Naive thymus-derived CD4-positive, alpha-beta T cell (primary cell): Measurements from ENCODE around the gene EIPR1. TPM values are rescaled to one million over a fixed set of nuclear protein-coding genes. Genes with fewer than 3 reads are reported as not detected.

ENCODE experiments used
- ATAC-seq: fragments of 150-1000 bp; cut with Tn5 transposase; 2 replicates; pipeline ENCODE4 v1.10.0; 2021; ENCODE audit warnings: mild to moderate bottlenecking, moderate library complexity
- CTCF ChIA-PET: fragments of 350-600 bp; sonication (Branson Sonifier 250); formaldehyde crosslinking; loops from one replicate; lab custom pipeline; 2021; ENCODE audit warnings: antibody characterized with exemption; lab: Charles Lee
- POLR2A ChIA-PET: fragments of 350-600 bp; sonication (Branson Sonifier 250); formaldehyde crosslinking; loops from one replicate; lab custom pipeline; 2021; ENCODE audit warnings: antibody characterized with exemption, inconsistent platforms; lab: Charles Lee
- DNase-seq, 9 donors: peaks; one replicate each; pipeline versions ENCODE4 v3.0.0 to v3.0.0-alpha.2; 2020 to 2022; ENCODE audit warnings: mixed read lengths in 1 of 9
- H3K27ac ChIP-seq: one replicate; pipeline ENCODE4 v1.7.0; 2013; ENCODE audit warnings: mild to moderate bottlenecking, low read depth, low read length, moderate library complexity
- H3K27me3 ChIP-seq, 2 donors: one replicate each; pipeline ENCODE4 v1.7.0; 2013; ENCODE audit warnings: low read length in 2 of 2, mild to moderate bottlenecking in 2 of 2, moderate library complexity in 2 of 2; ENCODE audit not compliant: control insufficient read depth in 2 of 2, insufficient read depth in 2 of 2
- H3K36me3 ChIP-seq, 3 experiments: 1 replicate in 2 of 3; 2 replicates in 1 of 3; pipeline ENCODE4 v1.7.0; 2013; ENCODE audit warnings: low read length in 3 of 3, mild to moderate bottlenecking in 3 of 3, moderate library complexity in 1 of 3; ENCODE audit not compliant: insufficient read depth in 3 of 3, control insufficient read depth in 2 of 3
- H3K4me1 ChIP-seq, 2 donors: one replicate each; pipeline ENCODE4 v1.7.0; 2013; ENCODE audit warnings: low read length in 2 of 2, mild to moderate bottlenecking in 2 of 2, moderate library complexity in 1 of 2; ENCODE audit not compliant: control insufficient read depth in 2 of 2, insufficient read depth in 2 of 2
- H3K4me3 ChIP-seq: 2 replicates; pipeline ENCODE4 v1.7.0; 2013; ENCODE audit warnings: mild to moderate bottlenecking, low read length
- H3K9me3 ChIP-seq, 3 experiments: 1 replicate in 2 of 3; 2 replicates in 1 of 3; pipeline ENCODE4 v1.7.0; 2013; ENCODE audit warnings: low read length in 3 of 3; ENCODE audit not compliant: control insufficient read depth in 2 of 3
- H3K27ac Mint-ChIP-seq, 9 donors: one replicate each; pipeline ENCODE4 v1.8.0; 2020 to 2022; ENCODE audit warnings: mixed read lengths in 9 of 9, mild to moderate bottlenecking in 8 of 9, moderate library complexity in 5 of 9, inconsistent platforms in 2 of 9
- H3K27me3 Mint-ChIP-seq, 5 donors: one replicate each; pipeline ENCODE4 v1.8.0; 2021 to 2022; ENCODE audit warnings: mixed read lengths in 5 of 5, mild to moderate bottlenecking in 1 of 5
- H3K36me3 Mint-ChIP-seq, 5 donors: one replicate each; pipeline ENCODE4 v1.8.0; 2020 to 2022; ENCODE audit warnings: mixed read lengths in 5 of 5, mild to moderate bottlenecking in 3 of 5, inconsistent platforms in 1 of 5
- H3K4me1 Mint-ChIP-seq, 7 donors: one replicate each; pipeline ENCODE4 v1.8.0; 2020 to 2022; ENCODE audit warnings: mixed read lengths in 7 of 7, mild to moderate bottlenecking in 3 of 7, inconsistent platforms in 1 of 7
- H3K4me3 Mint-ChIP-seq, 10 donors: one replicate each; pipeline ENCODE4 v1.8.0; 2020 to 2022; ENCODE audit warnings: mild to moderate bottlenecking in 10 of 10, mixed read lengths in 10 of 10, moderate library complexity in 6 of 10, inconsistent platforms in 2 of 10
- H3K9me3 Mint-ChIP-seq, 11 donors: one replicate each; pipeline ENCODE4 v1.8.0; 2020 to 2022; ENCODE audit warnings: mixed read lengths in 11 of 11, mild to moderate bottlenecking in 4 of 11, inconsistent platforms in 1 of 11, moderate library complexity in 1 of 11
- intact Hi-C, 2 donors: fragments of 100-400 bp; cut with micrococcal nuclease; formaldehyde crosslinking; loops; one replicate each; pipeline ENCODE4 v1.15.1; 2023
- polyA plus RNA-seq, 2 donors: library from polyadenylated mRNA; unstranded; fragments of 300-500 nt; fragmentation: Illumina TruSeq; gene quantifications; one replicate each; pipeline ENCODE4 v1.2.3, GENCODE V29; 2021
- total RNA-seq, 6 experiments: library from RNA in 5 of 6; stranded (reverse) in 5 of 6; gene quantifications; 1 replicate in 5 of 6; 2 replicates in 1 of 6; pipeline ENCODE4 v1.2.3 and lab custom pipeline; 2021 to 2026

Gene EIPR1
- total and polyA plus RNA-seq, 7 experiments from 2014 or later, result 24.4 to 46.2 (median 27.3) TPM

DNA sequence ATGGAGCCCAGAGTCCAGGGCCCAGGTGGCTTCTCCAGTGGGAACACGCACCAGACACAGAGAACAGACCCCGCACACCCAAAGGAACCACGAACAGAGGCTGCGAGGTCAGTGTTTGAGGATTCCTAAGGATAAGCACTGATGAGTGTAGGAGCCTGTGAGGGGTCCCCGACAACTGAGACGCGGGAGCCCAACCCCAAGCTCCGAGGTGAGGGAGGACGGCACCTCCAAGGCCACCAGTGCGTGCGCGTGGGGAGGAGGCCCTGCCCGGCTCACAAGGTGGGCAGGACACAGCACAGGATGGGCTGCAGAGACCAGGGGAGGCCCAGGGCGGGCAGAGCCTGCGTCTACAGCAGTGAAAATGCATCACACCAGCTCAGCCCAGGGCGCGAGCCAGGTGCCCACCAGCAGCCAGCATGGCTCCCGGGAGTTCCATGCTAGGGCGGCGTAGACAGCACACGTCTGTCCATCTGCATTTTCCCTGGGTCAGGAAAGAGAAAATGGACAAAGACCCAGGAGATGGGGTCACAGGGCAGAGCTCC, 189.1 kb downstream of the EIPR1 start:
- H3K27me3 Mint-ChIP-seq, result no peaks in the 10 kb centered on the region
- Histone ChIP-seq H3K4me1 (no peaks in the 10 kb centered on the region), H3K27ac (no peak overlapping the region), H3K36me3 (peaks cover 0 to 60% (median 10%) of the 10 kb centered on the region in 3 experiments), H3K9me3 (no peaks in the 10 kb centered on the region), H3K27me3 (no peaks in the 10 kb centered on the region), H3K4me3 (no peak overlapping the region)
- H3K4me3 Mint-ChIP-seq, result no peak overlapping the region
- H3K27ac Mint-ChIP-seq, result no peak overlapping the region
- ATAC-seq (no peak), DNase-seq (no peak)
- ChIA-PET POLR2A (no interaction called here), CTCF (no interaction called here)
- no peaks in the 10 kb centered on the region for H3K4me1 Mint-ChIP-seq
- no peaks in the 10 kb centered on the region for H3K9me3 Mint-ChIP-seq
- peaks cover 4 to 43% (median 5%) of the 10 kb centered on the region in 5 donors for H3K36me3 Mint-ChIP-seq
- intact Hi-C loops, result no loop called here

DNA sequence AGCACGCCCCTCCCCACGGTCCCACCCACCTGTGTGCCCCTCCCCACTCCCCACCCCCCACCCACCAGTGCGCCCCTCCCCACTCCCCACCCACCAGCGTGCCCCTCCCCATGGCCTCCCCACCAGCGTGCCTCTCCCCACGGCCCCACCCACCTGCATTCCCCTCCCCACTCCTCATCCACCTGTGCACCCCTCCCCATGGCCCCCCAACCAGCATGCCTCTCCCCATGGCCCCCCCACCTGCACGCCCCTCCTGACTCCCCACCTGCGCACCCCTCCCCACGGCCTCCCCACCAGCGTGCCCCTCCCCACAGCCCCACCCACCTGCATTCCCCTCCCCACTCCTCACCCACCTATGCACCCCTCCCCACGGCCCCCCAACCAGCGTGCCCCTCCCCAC, 190.2 kb downstream of the EIPR1 start:
- DNase-seq (no peak), ATAC-seq (no peak)
- H3K27ac Mint-ChIP-seq, result no peak overlapping the region
- ChIA-PET CTCF (no interaction called here), POLR2A (no interaction called here)
- H3K27ac ChIP-seq, result no peak overlapping the region
- no peaks in the 10 kb centered on the region for H3K27me3 ChIP-seq
- H3K4me1 Mint-ChIP-seq, result peaks cover 0 to 3% (median 0%) of the 10 kb centered on the region in 7 donors
- H3K9me3 Mint-ChIP-seq, result no peaks in the 10 kb centered on the region
- H3K4me1 ChIP-seq, result no peaks in the 10 kb centered on the region
- H3K36me3 ChIP-seq, result peaks cover 0 to 50% (median 7%) of the 10 kb centered on the region in 3 experiments
- H3K4me3 Mint-ChIP-seq, result no peak overlapping the region
- no peaks in the 10 kb centered on the region for H3K27me3 Mint-ChIP-seq
- H3K4me3 ChIP-seq, result no peak overlapping the region
- H3K9me3 ChIP-seq, result no peaks in the 10 kb centered on the region
- peaks cover 4 to 43% (median 5%) of the 10 kb centered on the region in 5 donors for H3K36me3 Mint-ChIP-seq
- intact Hi-C loops, result no loop called here

DNA sequence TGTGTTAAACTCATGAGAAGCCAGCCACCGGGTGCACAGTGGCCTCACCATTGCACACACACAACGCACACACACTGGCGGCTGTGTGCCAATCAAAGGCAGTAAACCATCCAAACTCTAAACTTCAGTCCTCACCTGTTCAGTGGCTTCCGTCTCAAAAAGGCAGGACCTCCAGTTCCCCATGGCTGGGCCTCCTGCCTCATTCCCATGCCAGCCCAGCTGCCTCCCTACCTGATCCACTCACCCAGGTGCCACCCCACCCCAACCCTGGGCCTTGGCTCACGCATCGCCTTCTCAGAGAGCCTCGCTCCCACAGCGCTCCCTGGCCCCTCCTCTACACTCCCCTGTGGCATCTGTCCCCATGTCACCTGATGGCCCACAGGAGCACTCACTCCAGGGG, 190.9 kb downstream of the EIPR1 start:
- Histone ChIP-seq H3K4me1 (no peaks in the 10 kb centered on the region), H3K4me3 (no peak overlapping the region), H3K9me3 (no peaks in the 10 kb centered on the region), H3K36me3 (peaks cover 0 to 43% (median 7%) of the 10 kb centered on the region in 3 experiments), H3K27me3 (no peaks in the 10 kb centered on the region), H3K27ac (no peak overlapping the region)
- H3K4me3 Mint-ChIP-seq, result no peak overlapping the region
- peak overlapping the region in 1 of 9 donors; percentile 73 for H3K27ac Mint-ChIP-seq
- H3K4me1 Mint-ChIP-seq, result peaks cover 0 to 3% (median 0%) of the 10 kb centered on the region in 7 donors
- H3K36me3 Mint-ChIP-seq, result peaks cover 4 to 38% (median 5%) of the 10 kb centered on the region in 5 donors
- intact Hi-C loops, result no loop called here
- no peaks in the 10 kb centered on the region for H3K27me3 Mint-ChIP-seq
- POLR2A ChIA-PET, result no interaction called here
- no peaks in the 10 kb centered on the region for H3K9me3 Mint-ChIP-seq
- no peak for DNase-seq
- CTCF ChIA-PET, result no interaction called here
- ATAC-seq, result no peak

DNA sequence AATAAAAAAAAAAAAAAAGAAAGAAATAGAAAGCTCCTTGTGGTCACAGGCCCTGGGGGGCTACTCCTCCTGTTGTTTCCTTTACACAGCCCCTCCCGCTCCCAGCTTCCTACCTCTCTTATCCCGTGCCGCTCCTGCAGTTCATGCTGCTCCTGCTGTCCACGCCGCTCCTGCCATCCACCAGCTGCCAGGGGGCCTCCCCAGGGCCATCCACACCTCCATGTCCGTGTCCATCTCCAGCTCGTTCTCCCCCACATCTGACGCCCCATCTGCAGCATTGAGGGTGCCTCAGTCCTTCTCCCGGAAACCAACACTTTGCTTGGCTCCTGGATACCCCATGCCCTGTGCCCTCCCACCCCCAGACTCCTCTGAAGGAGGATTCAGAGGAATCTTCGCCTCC, 191.7 kb downstream of the EIPR1 start:
- DNase-seq (no peak), ATAC-seq (no peak)
- peaks cover 0 to 3% (median 0%) of the 10 kb centered on the region in 7 donors for H3K4me1 Mint-ChIP-seq
- ChIA-PET CTCF (no interaction called here), POLR2A (no interaction called here)
- Histone ChIP-seq H3K27me3 (no peaks in the 10 kb centered on the region), H3K27ac (no peak overlapping the region), H3K36me3 (peaks cover 0 to 36% (median 7%) of the 10 kb centered on the region in 3 experiments), H3K4me1 (no peaks in the 10 kb centered on the region), H3K9me3 (no peaks in the 10 kb centered on the region), H3K4me3 (no peak overlapping the region)
- no peaks in the 10 kb centered on the region for H3K27me3 Mint-ChIP-seq
- H3K9me3 Mint-ChIP-seq, result no peaks in the 10 kb centered on the region
- no peak overlapping the region for H3K4me3 Mint-ChIP-seq
- peak overlapping the region in 1 of 9 donors; percentile 55 for H3K27ac Mint-ChIP-seq
- intact Hi-C loops, result no loop called here
- H3K36me3 Mint-ChIP-seq, result peaks cover 0 to 36% (median 5%) of the 10 kb centered on the region in 5 donors

DNA sequence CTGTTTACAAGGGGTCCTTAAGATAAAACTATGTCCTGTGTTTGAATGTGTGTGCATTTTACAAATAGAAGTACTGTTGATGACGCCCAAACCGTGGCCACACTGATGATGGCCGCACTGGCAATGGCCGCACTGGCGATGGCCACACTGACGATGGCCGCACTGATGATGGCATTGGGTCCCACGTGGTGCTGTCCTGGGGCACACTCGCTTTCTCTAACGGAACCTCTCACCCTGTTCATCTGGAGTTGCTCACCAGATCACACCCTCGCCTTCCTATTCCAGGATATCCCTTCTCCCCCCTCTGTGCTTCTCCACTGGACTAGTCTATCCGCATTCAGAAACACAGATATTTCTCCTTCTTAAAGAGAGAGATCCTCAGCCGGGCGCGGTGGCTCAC, 192.4 kb downstream of the EIPR1 start:
- Histone ChIP-seq H3K27ac (no peak overlapping the region), H3K4me1 (no peaks in the 10 kb centered on the region), H3K4me3 (no peak overlapping the region), H3K9me3 (no peaks in the 10 kb centered on the region), H3K36me3 (peaks cover 0 to 31% (median 7%) of the 10 kb centered on the region in 3 experiments), H3K27me3 (no peaks in the 10 kb centered on the region)
- intact Hi-C loops, result no loop called here
- Mint-ChIP-seq H3K27ac (no peak overlapping the region), H3K4me3 (no peak overlapping the region), H3K4me1 (peaks cover 0 to 3% (median 0%) of the 10 kb centered on the region in 7 donors), H3K27me3 (no peaks in the 10 kb centered on the region), H3K9me3 (no peaks in the 10 kb centered on the region), H3K36me3 (peaks cover 0 to 32% (median 4%) of the 10 kb centered on the region in 5 donors)
- ATAC-seq (no peak), DNase-seq (no peak)
- ChIA-PET POLR2A (no interaction called here), CTCF (no interaction called here)

DNA sequence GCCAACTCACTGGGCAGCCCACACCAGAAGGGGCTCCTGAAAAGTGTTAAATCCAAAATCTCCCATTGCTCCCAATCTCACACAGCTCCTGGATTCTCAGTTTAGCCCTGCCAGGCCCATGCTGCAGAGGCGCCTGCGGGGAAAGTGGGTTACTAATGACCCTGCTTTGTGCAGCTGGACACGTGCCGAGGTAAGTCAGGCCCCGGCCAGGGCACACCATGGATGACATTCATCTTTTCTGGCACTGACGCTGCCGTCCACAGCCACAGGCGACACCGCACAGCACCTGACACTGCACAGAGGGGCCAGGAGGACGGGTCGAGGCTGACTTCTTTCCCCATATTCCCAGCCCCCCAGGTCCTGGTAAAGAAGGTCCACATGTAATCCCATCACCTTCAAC, 193.5 kb downstream of the EIPR1 start:
- Histone ChIP-seq H3K4me3 (no peak overlapping the region), H3K27ac (no peak overlapping the region), H3K9me3 (no peaks in the 10 kb centered on the region), H3K27me3 (no peaks in the 10 kb centered on the region), H3K4me1 (no peaks in the 10 kb centered on the region), H3K36me3 (peaks cover 0 to 20% (median under 1%) of the 10 kb centered on the region in 3 experiments)
- no peak for DNase-seq
- Mint-ChIP-seq H3K27ac (no peak overlapping the region), H3K9me3 (no peaks in the 10 kb centered on the region), H3K4me3 (no peak overlapping the region), H3K27me3 (no peaks in the 10 kb centered on the region), H3K36me3 (peaks cover 0 to 24% (median 3%) of the 10 kb centered on the region in 5 donors), H3K4me1 (peaks cover 0 to 3% (median 0%) of the 10 kb centered on the region in 7 donors)
- no peak for ATAC-seq
- intact Hi-C loops, result no loop called here
- POLR2A ChIA-PET, result no interaction called here
- CTCF ChIA-PET, result no interaction called here

DNA sequence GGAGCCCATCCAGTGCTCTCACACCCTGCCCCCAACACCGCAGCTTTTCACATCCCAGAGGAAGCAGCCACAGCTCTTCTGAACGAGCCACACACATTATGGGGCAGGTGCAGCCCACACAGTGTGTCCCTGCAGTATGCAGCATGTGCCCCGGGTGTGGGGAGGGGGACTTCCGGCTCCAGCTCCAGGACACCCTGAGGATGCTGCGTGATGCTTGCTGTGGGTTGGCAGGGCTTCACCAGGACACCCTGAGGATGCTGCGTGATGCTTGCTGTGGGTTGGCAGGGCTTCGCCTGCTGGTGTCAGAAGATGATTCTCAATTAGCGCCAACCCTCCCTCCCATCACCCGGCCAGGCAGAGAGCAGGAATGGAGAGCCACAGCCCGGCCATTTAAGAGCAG, 193.9 kb downstream of the EIPR1 start:
- H3K4me3 ChIP-seq, result no peak overlapping the region
- no peaks in the 10 kb centered on the region for H3K9me3 ChIP-seq
- H3K36me3 ChIP-seq, result peaks cover 0 to 17% (median 0%) of the 10 kb centered on the region in 3 experiments
- H3K4me1 ChIP-seq, result no peaks in the 10 kb centered on the region
- Mint-ChIP-seq H3K27ac (no peak overlapping the region), H3K27me3 (no peaks in the 10 kb centered on the region), H3K36me3 (peaks cover 0 to 21% (median 0%) of the 10 kb centered on the region in 5 donors), H3K9me3 (no peaks in the 10 kb centered on the region), H3K4me3 (no peak overlapping the region), H3K4me1 (peaks cover 0 to 3% (median 0%) of the 10 kb centered on the region in 7 donors)
- no peak overlapping the region for H3K27ac ChIP-seq
- ChIA-PET POLR2A (no interaction called here), CTCF (no interaction called here)
- no peaks in the 10 kb centered on the region for H3K27me3 ChIP-seq
- intact Hi-C loops, result no loop called here
- ATAC-seq (no peak), DNase-seq (no peak)
